ENCODE results near the gene WARS2.
"Not testable (repeated sequence)": the region's sequence is repeated elsewhere in the genome, so short reads cannot be mapped to it uniquely, and the experiment has no call there.

Gene WARS2

DNA sequence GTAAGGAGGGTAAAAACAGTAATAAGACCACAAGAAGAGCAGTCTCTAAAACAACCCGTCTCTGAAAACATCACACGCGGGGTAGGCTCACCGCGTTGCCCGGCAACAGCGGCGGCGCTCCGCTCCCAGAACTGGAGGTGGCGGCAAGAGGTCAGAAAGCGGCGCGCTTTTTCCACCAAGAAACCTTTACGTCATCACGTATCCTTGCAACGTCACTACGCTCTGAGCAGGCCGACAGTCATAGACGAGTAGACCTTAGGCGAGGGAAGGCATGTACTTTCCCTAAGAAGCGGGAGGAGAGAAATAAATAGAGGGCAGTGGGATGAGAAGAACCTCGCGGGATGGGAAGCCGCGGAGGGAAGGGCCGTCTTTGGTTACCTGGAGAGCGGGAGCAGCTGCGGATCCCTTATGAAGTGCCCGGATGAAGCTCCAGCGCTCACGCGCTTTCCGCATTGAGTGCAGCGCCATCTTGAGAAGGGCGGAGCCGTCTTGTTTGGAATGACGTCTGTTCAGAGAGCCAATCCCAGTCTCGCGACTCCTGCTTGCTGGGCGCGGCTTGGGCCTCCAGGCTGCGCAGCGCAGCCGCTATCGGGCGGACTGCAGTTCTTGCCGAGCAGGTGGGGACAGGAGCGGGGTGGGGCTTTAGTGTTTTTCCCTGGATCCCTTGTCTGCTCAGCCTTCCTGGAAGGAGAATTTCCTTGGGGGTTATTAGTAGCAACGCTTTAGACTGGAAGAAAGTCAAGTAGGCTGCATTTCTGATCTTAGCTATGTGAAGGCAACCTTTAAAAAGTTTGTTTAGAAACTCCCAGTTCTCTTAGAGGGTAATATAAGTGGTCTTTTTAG is at the start of gene WARS2:
WARS2 (minus strand) TSS at position 477 of the 843 bp plus-strand sequence; CDS start at position 468, 9 bp downstream.
- DNase-seq (ENCODE audit: low spot score): peak; percentile 77

DNA sequence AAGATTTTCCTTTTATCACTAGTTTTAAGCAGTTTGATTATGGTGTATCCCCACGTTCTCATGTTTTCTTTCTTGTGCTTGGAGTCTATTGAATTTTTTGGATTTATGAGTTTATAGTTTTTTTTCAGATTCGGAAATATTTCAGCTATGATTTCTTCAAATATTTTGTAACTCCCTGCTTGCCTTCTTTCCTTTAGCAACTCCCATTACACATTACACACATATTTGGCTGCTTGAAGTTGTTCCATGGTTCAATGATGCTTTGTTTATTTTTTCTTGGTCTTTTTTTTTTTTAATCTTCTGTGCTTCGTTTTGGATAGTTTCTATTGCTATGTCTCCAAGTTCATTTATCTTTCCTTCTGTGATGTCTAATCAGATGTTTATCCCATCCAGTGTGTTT is 48.5 kb upstream of the WARS2 start:
- no peak for DNase-seq (ENCODE audit: low spot score)

DNA sequence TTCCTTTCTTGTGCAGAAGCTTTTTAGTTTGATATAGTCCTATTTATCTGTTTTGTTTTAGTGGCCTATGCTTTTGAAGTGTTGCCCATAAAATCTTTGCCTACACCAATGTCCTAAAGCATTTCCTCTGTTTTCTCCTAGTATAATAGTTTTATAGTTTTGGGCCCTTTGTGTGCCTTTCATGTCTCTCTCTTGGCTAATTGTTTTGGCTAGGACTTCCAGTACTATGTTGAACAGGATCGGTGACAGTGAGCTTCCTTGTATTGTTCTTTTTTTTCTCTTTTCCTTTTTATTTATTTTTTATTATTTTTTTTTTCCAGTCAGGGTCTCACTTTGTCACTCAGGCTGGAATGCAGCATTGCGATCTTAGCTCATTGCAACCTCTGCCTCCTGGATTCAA is 47.0 kb upstream of the WARS2 start:
- no peak for DNase-seq (ENCODE audit: low spot score)

DNA sequence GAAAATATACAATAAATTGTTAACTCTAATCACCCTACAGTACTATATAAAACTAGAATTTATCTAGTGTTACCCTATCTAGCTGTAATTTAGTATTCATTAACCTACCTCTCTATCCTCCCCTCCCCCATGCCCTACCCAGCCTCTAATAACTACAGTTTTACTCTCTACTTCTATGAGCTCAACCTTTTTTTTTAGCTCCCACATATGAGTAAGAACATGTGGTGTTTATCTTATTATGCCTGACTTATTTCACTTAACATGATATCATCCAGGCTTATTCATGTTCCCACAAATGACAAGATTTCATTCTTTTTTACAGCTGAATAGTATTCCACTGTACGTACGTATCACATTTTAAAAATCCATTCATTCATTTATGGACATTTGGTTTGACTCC is 46.0 kb upstream of the WARS2 start:
- no peak for DNase-seq (ENCODE audit: low spot score)

- DNase-seq (ENCODE audit: low spot score): no peak
These were observed 44.5 kb upstream of the WARS2 start for GRCh38 chr1:119184972-119185371.

DNA sequence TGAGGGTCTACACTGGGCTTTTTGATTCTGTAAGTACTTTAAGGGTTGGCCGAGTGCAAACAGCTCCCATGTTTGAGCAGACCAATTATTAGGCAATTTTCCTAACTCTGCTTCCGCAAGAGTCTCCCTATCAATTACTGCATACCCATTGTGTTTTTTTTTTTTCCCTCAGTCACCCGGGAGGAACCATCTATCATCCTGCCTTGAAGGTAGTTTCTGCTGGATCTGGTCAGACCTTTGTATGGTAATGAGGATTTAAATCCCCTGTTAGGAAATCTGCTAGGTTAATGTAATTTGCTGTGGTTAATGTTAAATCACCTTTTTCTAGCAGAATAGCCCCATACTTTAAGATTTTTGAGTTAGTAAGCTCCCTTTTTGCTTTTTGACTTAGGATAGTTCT is 40.8 kb upstream of the WARS2 start:
- no peak for DNase-seq (ENCODE audit: low spot score)

- no peak for DNase-seq (ENCODE audit: low spot score)
These were observed 38.6 kb upstream of the WARS2 start for GRCh38 chr1:119179051-119179450.

DNA sequence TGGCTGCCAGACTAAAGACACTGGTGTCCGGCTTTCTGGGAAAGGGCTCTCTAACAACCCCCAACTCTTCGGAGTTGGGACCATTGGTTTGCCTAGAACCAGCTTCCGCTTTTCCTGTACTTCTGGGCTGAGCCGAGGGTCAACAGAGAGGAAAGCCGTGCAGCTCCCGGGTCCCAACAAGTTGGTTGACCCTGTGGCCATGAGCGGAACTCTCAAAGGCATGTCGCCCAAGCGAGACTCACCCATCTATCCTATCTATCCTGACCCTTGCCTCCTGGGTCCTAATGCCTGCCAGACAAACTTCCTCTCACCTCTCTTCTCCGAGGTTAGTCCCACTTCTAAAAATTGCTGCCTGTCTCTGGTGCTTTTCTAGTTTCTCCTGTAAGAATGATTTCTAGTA is 32.5 kb upstream of the WARS2 start:
- DNase-seq (ENCODE audit: low spot score): not testable (repeated sequence)

DNA sequence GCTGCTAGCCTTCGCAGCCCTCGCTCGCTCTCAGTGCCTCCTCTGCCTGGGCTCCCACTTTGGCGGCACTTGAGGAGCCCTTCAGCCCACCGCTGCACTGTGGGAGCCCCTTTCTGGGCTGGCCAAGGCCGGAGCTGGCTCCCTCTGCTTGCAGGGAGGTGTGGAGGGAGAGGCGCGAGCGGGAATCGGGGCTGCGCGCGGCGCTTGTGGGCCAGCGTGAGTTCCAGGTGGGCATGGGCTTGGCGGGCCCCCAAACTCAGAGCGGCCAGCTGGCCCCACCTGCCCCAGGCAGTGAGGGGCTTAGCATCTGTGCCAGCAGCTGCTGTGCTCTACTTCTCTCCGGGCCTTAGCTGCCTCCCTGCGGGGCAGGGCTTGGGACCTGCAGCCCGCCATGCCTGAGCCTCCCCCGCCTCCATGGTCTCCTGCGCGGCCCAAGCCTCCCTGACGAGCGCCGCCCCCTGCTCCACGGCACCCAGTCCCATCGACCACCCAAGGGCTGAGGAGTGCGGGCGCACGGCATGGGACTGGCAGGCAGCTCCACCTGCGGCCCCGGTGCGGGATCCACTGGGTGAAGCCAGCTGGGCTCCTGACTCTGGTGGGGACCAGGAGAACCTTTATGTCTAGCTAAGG is 31.0 kb upstream of the WARS2 start:
- DNase-seq (ENCODE audit: low spot score): not testable (repeated sequence)

GRCh38 chr1:119163396-119163795 is 22.9 kb upstream of the WARS2 start:
- no peak for DNase-seq (ENCODE audit: low spot score)

- no peak for DNase-seq (ENCODE audit: low spot score)
These were observed 20.4 kb upstream of the WARS2 start for GRCh38 chr1:119160866-119161265.

GRCh38 chr1:119160409-119160808 is 20.0 kb upstream of the WARS2 start:
- no peak for DNase-seq (ENCODE audit: low spot score)

GRCh38 chr1:119159966-119160365 is 19.5 kb upstream of the WARS2 start:
- no peak for DNase-seq (ENCODE audit: low spot score)

DNA sequence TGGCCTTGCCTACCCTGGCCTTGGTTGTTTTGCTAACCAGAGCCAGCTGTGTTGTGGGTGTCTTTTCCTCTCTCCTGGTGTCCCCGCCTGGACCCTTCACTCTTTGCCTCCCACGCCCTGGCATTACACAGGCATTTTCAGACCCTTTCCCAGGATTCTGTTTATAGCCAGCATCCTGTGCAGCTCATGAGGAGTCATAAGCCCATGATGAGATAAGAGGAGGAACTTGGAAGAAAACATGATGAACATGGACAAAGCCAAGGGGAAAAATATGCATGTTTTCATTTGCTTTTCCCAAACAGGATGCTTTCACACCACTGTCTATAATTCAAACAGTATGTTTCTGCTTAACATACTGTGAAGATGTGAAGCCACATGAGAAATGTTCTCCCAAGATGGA is 18.7 kb upstream of the WARS2 start:
- no peak for DNase-seq (ENCODE audit: low spot score)

GRCh38 chr1:119156761-119157160 is 16.3 kb upstream of the WARS2 start:
- DNase-seq (ENCODE audit: low spot score): not testable (repeated sequence)

GRCh38 chr1:119155069-119155468 is 14.6 kb upstream of the WARS2 start:
- not testable (repeated sequence) for DNase-seq (ENCODE audit: low spot score)

GRCh38 chr1:119150150-119150549 is 9.7 kb upstream of the WARS2 start:
- DNase-seq (ENCODE audit: low spot score): no peak

DNA sequence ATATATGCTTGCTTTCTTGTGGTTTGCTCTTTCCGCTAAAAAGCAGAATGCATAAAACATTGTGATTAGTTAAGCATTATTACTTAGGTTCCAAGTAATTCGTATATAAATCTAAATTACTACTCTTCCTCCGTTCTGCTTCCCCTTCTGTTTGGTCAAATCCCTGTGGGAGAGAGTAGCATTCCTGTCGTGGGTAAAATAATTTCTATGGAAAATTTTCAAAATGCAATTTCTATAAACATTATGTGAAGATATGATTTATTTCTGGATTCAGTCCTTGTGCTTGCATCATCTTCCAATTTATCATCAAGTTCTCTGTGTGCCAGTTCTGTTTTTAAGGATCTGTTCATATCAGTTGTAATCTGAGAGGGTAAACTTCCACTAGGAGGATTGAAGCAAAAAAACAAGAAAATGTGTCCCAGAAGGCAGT is 7.2 kb upstream of the WARS2 start:
- DNase-seq (ENCODE audit: low spot score): no peak

- DNase-seq (ENCODE audit: low spot score): no peak
These were observed 6.0 kb upstream of the WARS2 start for GRCh38 chr1:119146466-119146865.

DNA sequence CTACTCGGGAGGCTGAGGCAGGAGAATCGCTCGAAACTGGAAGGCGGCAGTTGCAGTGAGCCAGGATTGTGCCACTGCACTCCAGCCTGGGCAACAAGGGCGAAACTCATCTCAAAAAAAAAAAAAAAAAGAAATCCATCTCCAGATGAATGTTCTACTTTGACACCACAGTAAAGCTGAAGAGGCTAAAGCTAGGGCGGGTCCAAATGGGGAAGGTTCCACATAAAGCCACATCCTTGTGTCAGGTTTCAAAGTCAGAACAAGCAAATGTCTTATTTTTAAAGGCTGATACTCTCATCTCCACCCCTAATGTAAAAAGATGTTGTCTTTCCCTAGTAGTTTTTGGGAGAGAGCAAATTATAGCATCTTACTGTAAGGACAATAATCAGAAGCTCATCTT is 4.4 kb upstream of the WARS2 start:
- DNase-seq (ENCODE audit: low spot score): no peak

- DNase-seq (ENCODE audit: low spot score): no peak
These were observed 3.3 kb upstream of the WARS2 start for GRCh38 chr1:119143706-119144105.

GRCh38 chr1:119141660-119142059 is 1.2 kb upstream of the WARS2 start:
- no peak for DNase-seq (ENCODE audit: low spot score)

DNA sequence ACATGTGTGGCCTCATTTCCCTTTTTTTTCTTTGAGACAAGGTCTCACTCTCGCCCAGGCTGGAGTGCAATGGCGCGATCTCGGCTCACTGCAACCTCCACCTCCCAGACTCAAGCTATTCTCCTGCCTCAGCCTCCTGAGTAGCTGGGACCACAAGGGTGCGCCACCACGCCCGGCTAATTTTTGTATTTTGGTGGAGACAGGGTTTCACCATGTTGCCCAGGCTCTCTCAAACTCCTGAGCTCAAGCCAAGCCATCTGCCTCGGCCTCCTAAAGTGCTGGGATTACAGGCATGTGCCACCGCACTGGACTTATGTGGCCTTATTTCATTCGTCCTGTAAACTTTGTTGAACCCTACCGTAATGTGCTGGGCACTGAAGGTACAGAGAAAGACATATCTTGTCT is 569 bp upstream of the WARS2 start:
- DNase-seq (ENCODE audit: low spot score): no peak

- no peak for DNase-seq (ENCODE audit: low spot score)
These were observed 636 bp downstream of the WARS2 start for GRCh38 chr1:119139857-119140176.

Data from HuH-7 (cell line).